ENCODE measurements around the gene SNRK.

The SNRK gene

GRCh38 chr3:43347774-43348173 lies 61.4 kb downstream of the SNRK start:
- whole genome bisulfite sequencing, result 98% methylated on average over 20 of the region's 20 CpGs
- Histone ChIP-seq H3K9me3 (ENCODE audit: control insufficient read depth, low read length) (peaks cover 21% of the 10 kb centered on the region), H3K18ac (ENCODE audit: low read depth in 1 of 2, low read length in 2 of 2) (no peak overlapping the region), H4K8ac (ENCODE audit: low read length) (no peak overlapping the region), H4K91ac (ENCODE audit: low read length) (no peak overlapping the region), H3K79me1 (replicated peaks; ENCODE audit: low read length, poor library complexity, severe bottlenecking) (peaks cover 22% of the 10 kb centered on the region), H2BK12ac (ENCODE audit: low read length in 2 of 2) (peak overlapping the region in 1 of 2 experiments; percentile 42), H3K4me1 (ENCODE audit: control insufficient read depth, insufficient read depth, low read depth, low read length) (peaks cover 3% of the 10 kb centered on the region), H3K23ac (ENCODE audit: low read length in 2 of 2) (no peak overlapping the region), H3K4me3 (ENCODE audit: insufficient read depth in 1 of 2, low read depth in 1 of 2, low read length in 2 of 2) (no peak overlapping the region), H3K4ac (ENCODE audit: low read depth in 1 of 2, low read length in 2 of 2) (no peak overlapping the region), H3K9ac (ENCODE audit: low read length) (no peak overlapping the region), H3K36me3 (ENCODE audit: control insufficient read depth in 1 of 2, insufficient read depth in 2 of 2, low read depth in 1 of 2, low read length in 2 of 2) (peaks cover 30 to 81% of the 10 kb centered on the region in 2 experiments), H2BK15ac (ENCODE audit: low read depth, poor library complexity, severe bottlenecking) (no peak overlapping the region), H3K4me2 (ENCODE audit: low read length, poor library complexity, severe bottlenecking) (no peak overlapping the region), H3K27ac (ENCODE audit: low read length, poor library complexity, severe bottlenecking) (no peak overlapping the region), H2AK5ac (ENCODE audit: low read length, severe bottlenecking) (no peak overlapping the region), H2AFZ (ENCODE audit: low read depth, low read length) (no peak overlapping the region), H3K14ac (ENCODE audit: low read length in 2 of 2) (no peak overlapping the region), H3K27me3 (ENCODE audit: control insufficient read depth in 1 of 2, insufficient read depth in 1 of 2, low read length in 2 of 2) (no peaks in the 10 kb centered on the region), H2BK5ac (ENCODE audit: low read depth, low read length, poor library complexity, severe bottlenecking) (no peak overlapping the region), H2BK120ac (ENCODE audit: low read depth, low read length) (no peak overlapping the region)
- no peak for DNase-seq

GRCh38 chr3:43348350-43348749 lies 62.0 kb downstream of the SNRK start:
- no peak overlapping the region for H3K4ac ChIP-seq (ENCODE audit: low read depth in 1 of 2, low read length in 2 of 2)
- no peak overlapping the region for H2BK15ac ChIP-seq (ENCODE audit: low read depth, poor library complexity, severe bottlenecking)
- no peaks in the 10 kb centered on the region for H3K27me3 ChIP-seq (ENCODE audit: control insufficient read depth in 1 of 2, insufficient read depth in 1 of 2, low read length in 2 of 2)
- H2BK120ac ChIP-seq (ENCODE audit: low read depth, low read length), result no peak overlapping the region
- H3K4me1 ChIP-seq (ENCODE audit: control insufficient read depth, insufficient read depth, low read depth, low read length), result peaks cover 3% of the 10 kb centered on the region
- H2BK12ac ChIP-seq (ENCODE audit: low read length in 2 of 2), result peak overlapping the region in 1 of 2 experiments; percentile 54
- H2AK5ac ChIP-seq (ENCODE audit: low read length, severe bottlenecking), result no peak overlapping the region
- H3K36me3 ChIP-seq (ENCODE audit: control insufficient read depth in 1 of 2, insufficient read depth in 2 of 2, low read depth in 1 of 2, low read length in 2 of 2), result peaks cover 29 to 76% of the 10 kb centered on the region in 2 experiments
- H2AFZ ChIP-seq (ENCODE audit: low read depth, low read length), result no peak overlapping the region
- H2BK5ac ChIP-seq (ENCODE audit: low read depth, low read length, poor library complexity, severe bottlenecking), result no peak overlapping the region
- H3K14ac ChIP-seq (ENCODE audit: low read length in 2 of 2), result no peak overlapping the region
- no peak overlapping the region for H3K4me3 ChIP-seq (ENCODE audit: insufficient read depth in 1 of 2, low read depth in 1 of 2, low read length in 2 of 2)
- H3K79me1 ChIP-seq (replicated peaks; ENCODE audit: low read length, poor library complexity, severe bottlenecking), result peaks cover 22% of the 10 kb centered on the region
- H3K9ac ChIP-seq (ENCODE audit: low read length), result no peak overlapping the region
- H3K18ac ChIP-seq (ENCODE audit: low read depth in 1 of 2, low read length in 2 of 2), result no peak overlapping the region
- WGBS, result 98% methylated on average over 11 of the region's 11 CpGs
- no peak overlapping the region for H3K4me2 ChIP-seq (ENCODE audit: low read length, poor library complexity, severe bottlenecking)
- H3K27ac ChIP-seq (ENCODE audit: low read length, poor library complexity, severe bottlenecking), result no peak overlapping the region
- no peak overlapping the region for H3K23ac ChIP-seq (ENCODE audit: low read length in 2 of 2)
- H4K91ac ChIP-seq (ENCODE audit: low read length), result no peak overlapping the region
- no peak overlapping the region for H4K8ac ChIP-seq (ENCODE audit: low read length)
- peaks cover 26% of the 10 kb centered on the region for H3K9me3 ChIP-seq (ENCODE audit: control insufficient read depth, low read length)
- DNase-seq, result no peak

DNA sequence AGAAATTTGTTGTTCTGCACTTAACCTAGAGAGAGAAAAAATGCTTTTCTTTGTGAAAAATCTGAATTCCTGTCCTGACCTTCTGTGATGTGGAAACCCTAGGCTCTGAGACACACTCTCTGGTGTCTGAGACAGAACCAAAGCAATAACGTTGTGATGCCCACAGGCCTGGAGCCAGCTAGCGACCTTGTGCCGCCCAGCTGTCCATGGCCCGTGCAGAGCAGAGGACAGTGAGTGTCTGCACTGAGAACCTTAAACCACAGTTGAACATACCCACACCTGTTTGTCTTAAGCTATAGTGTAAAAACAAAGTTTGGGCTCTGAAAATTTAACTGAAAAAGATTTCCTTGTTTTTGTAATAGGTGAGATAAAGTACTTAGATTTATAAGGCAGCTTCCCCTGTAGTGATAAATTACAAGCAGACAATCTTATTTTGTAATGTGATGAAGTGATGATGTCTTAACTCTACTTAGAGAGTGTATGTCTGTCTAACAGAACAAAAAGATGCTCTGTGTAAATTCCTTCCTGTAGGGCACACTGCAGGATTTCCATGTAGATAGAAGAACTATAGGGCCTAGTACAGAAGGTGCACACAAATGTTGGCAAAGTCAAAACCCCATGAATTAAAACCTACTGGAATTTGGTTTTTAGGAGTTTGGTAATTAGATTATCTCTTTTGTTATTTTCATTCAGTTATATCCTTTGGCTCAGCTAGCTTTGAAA lies 62.7 kb downstream of the SNRK start:
- Histone ChIP-seq H3K27me3 (ENCODE audit: control insufficient read depth in 1 of 2, insufficient read depth in 1 of 2, low read length in 2 of 2) (no peaks in the 10 kb centered on the region), H3K4me2 (ENCODE audit: low read length, poor library complexity, severe bottlenecking) (no peak overlapping the region), H3K79me1 (replicated peaks; ENCODE audit: low read length, poor library complexity, severe bottlenecking) (peaks cover 20% of the 10 kb centered on the region), H3K9me3 (ENCODE audit: control insufficient read depth, low read length) (peaks cover 33% of the 10 kb centered on the region), H3K9ac (ENCODE audit: low read length) (no peak overlapping the region), H3K36me3 (ENCODE audit: control insufficient read depth in 1 of 2, insufficient read depth in 2 of 2, low read depth in 1 of 2, low read length in 2 of 2) (peaks cover 29 to 70% of the 10 kb centered on the region in 2 experiments), H4K91ac (ENCODE audit: low read length) (no peak overlapping the region), H3K4ac (ENCODE audit: low read depth in 1 of 2, low read length in 2 of 2) (no peak overlapping the region), H2BK120ac (ENCODE audit: low read depth, low read length) (no peak overlapping the region), H3K4me3 (ENCODE audit: insufficient read depth in 1 of 2, low read depth in 1 of 2, low read length in 2 of 2) (no peak overlapping the region), H3K18ac (ENCODE audit: low read depth in 1 of 2, low read length in 2 of 2) (no peak overlapping the region), H2AFZ (ENCODE audit: low read depth, low read length) (no peak overlapping the region), H3K14ac (ENCODE audit: low read length in 2 of 2) (no peak overlapping the region), H2BK5ac (ENCODE audit: low read depth, low read length, poor library complexity, severe bottlenecking) (no peak overlapping the region), H3K27ac (ENCODE audit: low read length, poor library complexity, severe bottlenecking) (no peak overlapping the region), H2AK5ac (ENCODE audit: low read length, severe bottlenecking) (no peak overlapping the region), H2BK12ac (ENCODE audit: low read length in 2 of 2) (no peak overlapping the region), H4K8ac (ENCODE audit: low read length) (peak overlapping the region; percentile 27), H2BK15ac (ENCODE audit: low read depth, poor library complexity, severe bottlenecking) (no peak overlapping the region), H3K4me1 (ENCODE audit: control insufficient read depth, insufficient read depth, low read depth, low read length) (peaks cover 3% of the 10 kb centered on the region), H3K23ac (ENCODE audit: low read length in 2 of 2) (no peak overlapping the region)
- 90% methylated on average over 3 of the region's 4 CpGs for WGBS
- DNase-seq, result no peak

- Histone ChIP-seq H3K14ac (ENCODE audit: low read length in 2 of 2) (no peak overlapping the region), H3K4ac (ENCODE audit: low read depth in 1 of 2, low read length in 2 of 2) (no peak overlapping the region), H3K27me3 (ENCODE audit: control insufficient read depth in 1 of 2, insufficient read depth in 1 of 2, low read length in 2 of 2) (no peaks in the 10 kb centered on the region), H2BK120ac (ENCODE audit: low read depth, low read length) (no peak overlapping the region), H3K23ac (ENCODE audit: low read length in 2 of 2) (no peak overlapping the region), H3K4me1 (ENCODE audit: control insufficient read depth, insufficient read depth, low read depth, low read length) (peaks cover 3% of the 10 kb centered on the region), H3K4me2 (ENCODE audit: low read length, poor library complexity, severe bottlenecking) (no peak overlapping the region), H2AK5ac (ENCODE audit: low read length, severe bottlenecking) (no peak overlapping the region), H3K27ac (ENCODE audit: low read length, poor library complexity, severe bottlenecking) (no peak overlapping the region), H3K9ac (ENCODE audit: low read length) (no peak overlapping the region), H2BK5ac (ENCODE audit: low read depth, low read length, poor library complexity, severe bottlenecking) (no peak overlapping the region), H2AFZ (ENCODE audit: low read depth, low read length) (no peak overlapping the region), H4K8ac (ENCODE audit: low read length) (no peak overlapping the region), H3K9me3 (ENCODE audit: control insufficient read depth, low read length) (peaks cover 40% of the 10 kb centered on the region), H2BK15ac (ENCODE audit: low read depth, poor library complexity, severe bottlenecking) (no peak overlapping the region), H3K4me3 (ENCODE audit: insufficient read depth in 1 of 2, low read depth in 1 of 2, low read length in 2 of 2) (no peak overlapping the region), H3K79me1 (replicated peaks; ENCODE audit: low read length, poor library complexity, severe bottlenecking) (peaks cover 18% of the 10 kb centered on the region), H3K18ac (ENCODE audit: low read depth in 1 of 2, low read length in 2 of 2) (no peak overlapping the region), H2BK12ac (ENCODE audit: low read length in 2 of 2) (no peak overlapping the region), H4K91ac (ENCODE audit: low read length) (no peak overlapping the region), H3K36me3 (ENCODE audit: control insufficient read depth in 1 of 2, insufficient read depth in 2 of 2, low read depth in 1 of 2, low read length in 2 of 2) (peaks cover 29 to 63% of the 10 kb centered on the region in 2 experiments)
- 97% methylated on average over 3 of the region's 3 CpGs for whole genome bisulfite sequencing
- DNase-seq, result no peak
These were observed 63.4 kb downstream of the SNRK start for GRCh38 chr3:43349716-43350115.

All from mesenchymal stem cell (in vitro differentiated cells and primary cell).